GM19240 (cell line): ENCODE data around the gene DCAF6.

Experiments
- DNase-seq: peaks from one replicate; pipeline ENCODE4 v3.0.0; 2011; ENCODE audit warnings: low spot score; ENCODE audit not compliant: insufficient read length

Gene DCAF6

DNA sequence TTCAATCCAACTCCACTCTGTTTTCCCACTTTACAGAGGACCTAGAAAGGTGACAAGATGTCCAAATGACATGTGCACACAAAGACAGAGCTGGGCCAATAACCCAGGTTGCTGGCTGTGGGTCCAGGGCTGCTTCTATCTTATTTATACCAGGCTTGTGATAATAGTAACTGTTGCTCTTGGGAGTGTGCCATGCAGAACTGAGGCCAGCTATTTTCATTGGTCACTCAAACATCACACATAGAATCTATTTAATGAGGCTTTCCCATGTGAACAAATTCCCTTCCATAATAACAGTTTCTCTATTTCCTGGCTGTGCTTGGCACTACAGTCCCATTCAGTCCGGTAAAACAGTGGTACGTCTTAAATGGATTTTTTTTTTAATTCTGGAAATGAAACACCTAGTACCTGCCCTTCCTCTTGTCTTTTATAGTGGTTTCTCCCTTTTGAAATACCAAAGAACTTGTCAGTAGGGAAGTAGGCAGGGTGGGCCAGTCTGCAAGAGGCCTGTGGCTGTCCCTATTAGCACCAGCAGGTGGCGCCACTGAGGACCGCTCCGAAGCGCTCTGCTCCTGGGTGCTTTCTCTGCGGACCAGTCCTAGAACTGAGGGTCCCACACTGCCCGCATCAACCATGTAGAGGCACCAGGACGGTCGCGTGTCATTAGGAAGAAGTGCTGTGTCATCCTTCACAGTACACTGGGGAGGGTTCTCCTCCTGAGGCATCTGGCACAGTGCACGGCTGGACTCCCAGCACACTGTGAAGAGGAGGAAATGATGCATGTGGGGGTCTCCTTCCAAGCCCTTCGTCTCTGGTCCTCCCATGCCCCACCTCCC is 148.1 kb downstream of the DCAF6 start:
- DNase-seq = peak; percentile 45

DNA sequence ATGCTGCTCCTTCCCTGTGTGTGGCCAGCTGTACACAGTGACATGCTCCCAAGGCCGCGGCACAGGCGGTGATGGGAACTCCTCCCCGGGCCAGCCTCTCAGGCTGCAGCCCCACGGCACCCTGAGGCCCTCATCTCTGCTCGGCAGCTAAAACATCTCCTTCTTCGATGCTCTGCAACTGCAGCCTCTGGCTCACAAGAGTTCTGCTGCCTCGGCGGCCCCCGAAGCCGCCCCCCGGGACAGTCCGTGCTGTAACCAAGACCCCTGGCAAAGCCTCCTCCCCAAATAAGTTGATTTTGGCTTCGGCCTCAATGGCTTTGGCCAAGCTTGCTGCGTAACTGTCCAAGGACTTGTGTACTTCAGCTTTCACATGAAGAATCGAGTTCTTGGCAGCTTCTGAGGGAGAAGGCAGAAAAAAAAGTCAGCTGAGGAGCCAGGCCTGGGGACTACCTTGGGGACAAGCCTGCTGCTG is 149.0 kb downstream of the DCAF6 start:
- no peak for DNase-seq

DNA sequence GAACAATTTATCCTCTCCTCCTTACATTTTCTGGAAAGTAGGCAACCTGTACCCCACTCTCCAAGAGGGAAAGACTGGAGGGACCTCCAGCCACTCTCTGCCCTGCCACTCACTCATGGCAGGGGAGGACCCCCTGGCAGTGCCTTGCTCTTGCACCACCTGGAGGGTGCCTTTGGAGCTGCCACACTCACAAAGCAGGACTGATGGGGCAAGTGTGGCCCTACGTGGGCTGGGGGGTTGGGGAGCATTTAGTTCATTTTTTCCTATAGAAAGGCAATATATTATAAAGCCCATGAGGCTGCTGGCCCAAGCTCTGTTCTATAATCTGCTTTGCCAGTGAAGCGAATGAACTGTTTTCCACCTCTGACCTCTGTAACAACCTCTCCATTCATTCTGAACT is 150.0 kb downstream of the DCAF6 start:
- DNase-seq = no peak

DNA sequence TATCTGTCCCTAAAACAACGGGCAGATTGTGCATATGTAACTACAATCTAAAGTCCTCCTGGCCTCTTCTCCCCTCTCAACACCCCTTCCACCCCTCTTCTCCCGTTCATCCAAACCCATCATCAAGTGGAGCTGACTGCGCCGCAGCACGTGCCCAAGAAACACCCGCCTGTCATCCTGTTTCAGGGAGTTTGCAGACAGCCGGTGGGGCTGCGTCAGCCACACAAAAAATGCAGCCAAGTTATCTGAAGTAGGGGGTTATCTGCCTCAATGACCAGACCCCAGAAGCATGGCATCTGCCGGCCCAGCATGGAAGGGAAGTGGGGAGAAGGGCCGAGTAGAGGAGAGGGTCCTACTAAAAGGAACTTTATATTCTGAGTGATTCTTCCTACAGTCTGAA is 151.2 kb downstream of the DCAF6 start:
- DNase-seq = no peak

DNA sequence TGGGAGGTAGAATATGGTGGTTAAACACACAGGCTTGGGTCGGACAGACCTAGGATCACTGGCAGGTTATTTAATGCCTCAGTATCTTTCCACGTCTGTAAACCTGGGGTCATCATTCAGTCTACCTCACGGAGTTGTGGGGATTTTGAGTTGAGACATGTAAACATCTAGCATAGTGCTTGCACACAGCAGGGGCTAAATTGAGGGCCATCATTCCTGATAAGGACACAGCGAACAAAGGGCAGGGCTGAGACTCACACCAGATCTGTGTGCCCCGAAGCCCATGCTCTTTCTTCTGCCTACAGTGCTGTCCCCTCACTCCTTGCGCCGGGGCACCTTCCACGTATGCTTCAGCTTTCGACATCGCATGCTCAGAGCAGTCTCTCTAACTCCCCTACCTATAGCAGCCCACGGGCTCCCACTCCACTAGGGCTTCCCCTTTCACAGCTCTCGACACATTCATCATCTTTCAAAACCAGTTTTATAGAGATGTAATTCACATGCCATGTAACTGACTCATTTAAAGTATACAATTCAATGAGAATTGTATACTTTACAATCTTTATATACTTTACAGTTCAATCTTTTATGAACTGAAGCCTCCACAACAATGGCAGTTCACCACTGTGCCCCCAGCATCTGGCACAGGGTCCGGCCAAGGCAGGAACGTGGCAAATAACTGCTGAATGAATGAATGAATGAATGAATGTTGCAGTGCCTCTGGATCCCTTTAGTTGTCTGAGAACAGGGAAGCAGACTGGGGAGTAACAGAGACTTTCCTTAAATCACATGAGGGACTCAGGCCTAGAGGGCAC is 152.2 kb downstream of the DCAF6 start:
- DNase-seq = no peak

DNA sequence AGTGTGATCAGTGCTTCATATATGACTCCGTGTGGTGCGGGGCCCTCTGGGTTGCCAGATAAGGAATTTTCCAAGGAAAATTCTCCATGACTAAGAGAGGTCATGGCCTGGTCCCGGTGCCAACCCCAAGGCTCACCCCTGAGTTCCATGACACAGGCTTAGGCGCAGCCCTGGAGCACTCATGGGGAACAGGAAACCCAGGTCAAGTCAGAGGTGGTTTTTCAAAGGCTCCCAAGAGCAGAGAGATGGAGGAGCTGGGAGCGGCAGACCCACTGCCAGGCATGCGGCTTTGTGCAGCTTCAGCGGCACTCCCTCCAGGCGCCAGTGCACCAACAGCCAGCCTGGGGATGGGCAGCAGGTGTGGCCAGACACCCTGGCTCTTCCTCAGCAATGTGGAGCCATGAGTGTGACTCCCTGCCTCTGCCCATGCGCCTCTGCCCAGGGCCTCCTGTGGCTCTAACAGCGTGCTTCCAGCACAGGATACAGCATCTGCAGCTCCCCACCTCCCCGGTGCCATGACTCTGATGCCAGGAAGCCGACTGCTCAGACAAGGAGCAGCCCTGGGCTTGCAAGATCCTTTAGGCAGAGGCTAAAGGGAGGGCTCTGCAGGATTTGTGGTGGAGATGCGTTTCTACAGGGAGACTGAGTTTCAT is 153.0 kb downstream of the DCAF6 start:
- no peak for DNase-seq

DNA sequence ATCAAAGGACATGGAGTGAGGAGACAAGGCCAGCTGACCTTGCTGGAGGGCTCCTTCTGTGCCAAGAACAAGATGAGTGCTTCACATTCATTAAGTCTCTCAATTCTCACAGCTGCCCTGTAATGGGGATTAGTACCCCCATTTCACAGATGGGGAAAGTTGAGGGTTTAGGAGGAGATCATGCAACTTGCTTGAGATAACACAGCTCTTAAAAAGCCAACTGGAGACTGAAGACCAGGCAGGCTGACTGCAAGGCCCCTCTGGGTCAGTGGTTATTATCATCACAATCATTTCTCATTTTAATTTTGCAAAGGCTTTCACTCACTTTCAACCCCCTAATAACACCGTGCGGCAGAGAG is 153.5 kb downstream of the DCAF6 start:
- DNase-seq = no peak

DNA sequence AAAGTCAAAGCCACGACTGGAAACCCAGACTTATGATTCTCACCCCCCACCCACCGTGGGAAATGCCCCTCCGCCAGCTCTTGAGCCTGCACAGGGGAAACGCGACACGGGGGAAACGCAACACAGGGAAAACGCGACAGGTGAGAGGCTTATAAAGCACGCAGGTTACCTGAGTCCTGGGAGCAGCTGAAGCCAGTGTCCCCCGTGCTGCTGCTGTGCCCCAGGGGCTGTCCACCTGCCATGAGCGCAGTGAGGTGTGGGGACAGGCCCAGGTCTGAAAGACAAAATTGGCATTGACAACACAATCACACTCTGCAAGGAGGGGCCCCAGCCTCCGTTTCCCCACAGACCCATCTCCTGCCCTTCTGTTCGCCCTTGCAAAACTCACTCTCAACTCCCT is 153.9 kb downstream of the DCAF6 start:
- DNase-seq = no peak

DNA sequence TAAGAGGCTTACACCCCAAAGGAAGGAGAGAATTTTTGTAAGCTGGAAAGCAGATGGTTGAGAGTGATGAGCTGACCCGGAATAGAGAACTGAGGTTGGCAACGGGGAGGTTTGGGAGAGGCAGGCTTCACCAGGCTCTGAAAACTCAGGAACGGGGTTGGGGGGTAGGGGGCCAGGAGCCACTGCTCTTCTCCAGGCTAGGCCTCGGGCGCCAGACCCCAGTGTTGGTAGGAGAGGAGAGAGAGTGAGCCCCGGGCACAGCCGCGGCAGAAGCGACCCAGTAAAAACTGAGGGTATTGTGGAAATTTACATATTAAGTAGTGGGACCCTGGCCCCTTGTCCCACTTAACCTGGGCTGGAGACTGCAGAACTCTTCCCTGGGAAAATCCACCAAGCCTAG is 154.6 kb downstream of the DCAF6 start:
- no peak for DNase-seq

DNA sequence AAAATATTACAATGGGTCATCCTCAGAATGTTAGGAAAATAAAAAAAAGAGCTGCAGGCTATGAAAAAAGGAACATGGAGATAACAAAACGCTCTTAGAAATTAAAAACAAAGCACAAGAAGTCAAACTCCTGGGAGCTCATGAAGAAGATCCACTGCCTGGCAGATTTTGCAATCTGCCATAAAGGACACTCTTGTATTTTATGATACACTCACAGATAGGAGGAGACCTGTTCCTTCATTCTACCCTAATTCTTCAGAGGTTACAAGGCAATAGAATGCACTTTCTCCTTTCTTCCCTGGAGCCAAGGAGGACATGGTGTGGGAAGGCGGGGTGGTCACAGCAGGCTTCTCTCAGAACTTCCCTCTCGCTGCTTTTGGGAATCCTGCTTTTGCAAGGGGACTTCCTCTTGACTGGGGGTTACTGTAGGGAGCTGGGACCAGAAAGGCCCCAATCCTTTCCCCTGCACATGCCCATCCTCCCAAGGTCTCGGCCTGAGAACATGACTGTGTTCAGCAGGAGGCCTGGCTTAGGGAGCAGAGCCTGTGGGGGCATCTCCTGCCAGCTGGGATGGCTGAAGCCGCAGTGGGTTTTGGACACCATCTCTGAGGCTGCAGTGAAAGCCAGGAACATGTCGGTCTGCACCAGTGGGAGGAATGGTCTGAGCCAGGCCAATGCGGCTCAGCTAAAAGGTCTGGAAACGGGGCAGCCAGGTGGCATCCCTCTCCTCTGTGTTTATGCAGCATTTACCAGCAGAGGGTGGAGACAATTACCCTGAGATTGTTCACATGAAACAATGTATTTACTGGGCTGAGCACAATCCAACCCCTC is 155.5 kb downstream of the DCAF6 start:
- DNase-seq = no peak

DNA sequence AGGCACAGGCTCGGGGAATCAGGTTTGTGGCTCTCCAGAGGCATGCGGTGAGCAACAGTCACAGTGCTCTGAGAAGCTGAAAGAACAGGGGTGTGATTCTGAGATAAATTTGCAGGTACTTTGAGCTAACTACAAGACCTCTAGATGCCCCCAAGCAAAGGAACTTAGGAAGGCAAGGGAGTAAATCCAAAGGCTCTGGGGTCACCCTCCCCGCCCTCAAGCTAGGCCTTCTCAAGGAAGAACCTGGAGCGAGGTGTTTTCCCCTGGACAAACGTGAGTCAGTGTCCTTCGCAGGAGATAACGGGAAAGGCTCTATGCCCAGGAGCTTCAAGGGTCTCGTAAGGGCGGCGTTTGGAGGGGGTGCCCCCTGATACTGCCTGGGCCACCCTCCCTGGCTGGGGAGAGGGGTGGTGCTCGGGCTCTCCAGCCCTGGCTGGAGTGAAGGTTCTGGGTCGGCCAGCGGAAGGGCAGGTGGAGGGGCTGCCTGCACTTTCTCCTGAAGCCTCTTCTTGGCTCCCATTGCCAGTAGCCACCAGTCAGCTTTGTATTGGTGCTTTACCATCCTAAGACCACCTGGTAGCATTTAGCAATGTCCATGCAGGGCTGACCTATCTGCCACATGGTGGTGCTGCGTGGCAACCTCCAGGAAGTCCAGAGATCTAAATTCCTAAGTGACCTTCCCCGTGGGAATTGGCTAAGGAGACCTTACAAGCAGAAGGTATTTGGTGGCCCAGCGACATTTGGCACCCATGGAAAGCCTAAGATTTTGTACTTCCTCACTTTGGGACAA is 156.3 kb downstream of the DCAF6 start:
- DNase-seq = no peak

DNA sequence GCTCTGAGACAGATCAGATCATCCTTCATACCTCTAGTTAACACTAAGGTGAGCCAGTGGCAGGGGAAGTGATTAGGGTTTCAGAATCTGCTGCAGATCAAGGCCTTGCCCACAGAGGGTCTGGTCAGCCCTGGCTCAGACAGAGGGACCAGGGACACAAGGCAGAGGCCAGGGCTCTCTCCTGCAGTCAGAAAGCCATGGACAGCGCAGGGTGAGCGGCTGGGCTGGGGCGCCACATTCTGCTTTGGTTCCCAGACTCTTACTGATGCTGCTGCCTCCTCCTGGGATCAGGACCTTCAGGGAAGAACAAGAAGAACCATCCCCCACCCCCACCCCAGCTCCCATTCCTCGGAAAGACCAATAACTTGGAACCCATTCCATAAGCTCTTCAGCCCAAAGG is 157.1 kb downstream of the DCAF6 start:
- DNase-seq = no peak

DNA sequence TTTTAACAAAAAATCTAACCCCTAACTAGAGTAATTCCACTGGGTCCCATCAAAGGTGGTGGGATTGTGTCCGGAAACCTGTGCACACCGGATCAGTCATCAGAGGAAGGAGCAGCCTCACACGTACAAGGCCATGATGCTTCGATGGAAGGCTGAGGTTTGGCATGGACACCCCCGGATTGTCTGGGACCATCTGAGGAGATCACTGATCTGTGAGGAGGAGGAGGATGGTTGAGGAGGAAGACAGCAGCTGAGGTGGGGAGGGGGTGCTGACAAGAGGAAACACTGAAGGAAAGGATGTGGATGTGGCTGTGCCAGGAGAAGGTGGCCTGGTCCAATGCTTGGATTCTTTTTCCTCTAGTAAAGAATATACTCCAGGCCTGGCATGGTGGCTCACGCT is 159.0 kb downstream of the DCAF6 start:
- no peak for DNase-seq

DNA sequence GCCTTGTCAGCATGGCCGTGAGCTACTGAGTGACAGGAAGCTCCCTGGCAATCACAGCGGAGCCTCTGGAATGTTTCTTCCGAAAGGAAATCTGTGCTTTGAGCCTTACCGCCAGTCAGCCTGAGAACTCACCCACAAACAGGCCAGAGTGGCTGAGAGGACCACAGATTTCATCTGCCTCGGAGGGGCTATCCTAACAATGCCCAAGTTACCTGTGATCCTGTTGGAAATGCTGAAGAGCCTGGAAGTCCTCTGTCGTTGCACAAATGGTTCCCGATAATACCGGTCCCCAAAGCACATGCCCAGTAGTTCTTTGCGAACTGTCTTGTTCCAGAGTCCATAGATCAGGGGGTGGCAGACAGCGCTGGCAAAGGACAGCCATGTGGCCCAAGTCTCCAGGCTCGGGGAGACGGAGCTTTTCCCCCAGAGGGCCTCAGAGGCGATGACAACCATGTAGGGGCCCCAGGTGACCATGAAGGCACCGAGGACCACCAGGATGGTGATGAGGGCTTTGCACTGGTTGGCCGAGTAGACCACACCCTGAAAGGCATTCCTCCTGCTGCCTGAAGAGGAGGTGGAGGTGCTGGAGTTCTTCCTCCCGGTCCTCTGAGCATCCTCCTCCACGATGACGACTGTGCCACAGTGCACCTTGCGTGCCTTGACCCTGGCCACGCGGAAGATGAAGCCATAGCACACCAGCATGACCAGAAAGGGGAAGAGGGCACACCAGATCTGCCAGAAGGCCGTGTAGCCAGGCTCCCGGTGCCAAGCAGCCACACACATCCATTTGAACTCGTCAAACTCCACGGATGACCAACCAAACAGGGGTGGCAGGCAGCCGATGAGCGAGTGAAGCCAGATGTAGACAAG is 160.0 kb downstream of the DCAF6 start:
- DNase-seq = no peak

DNA sequence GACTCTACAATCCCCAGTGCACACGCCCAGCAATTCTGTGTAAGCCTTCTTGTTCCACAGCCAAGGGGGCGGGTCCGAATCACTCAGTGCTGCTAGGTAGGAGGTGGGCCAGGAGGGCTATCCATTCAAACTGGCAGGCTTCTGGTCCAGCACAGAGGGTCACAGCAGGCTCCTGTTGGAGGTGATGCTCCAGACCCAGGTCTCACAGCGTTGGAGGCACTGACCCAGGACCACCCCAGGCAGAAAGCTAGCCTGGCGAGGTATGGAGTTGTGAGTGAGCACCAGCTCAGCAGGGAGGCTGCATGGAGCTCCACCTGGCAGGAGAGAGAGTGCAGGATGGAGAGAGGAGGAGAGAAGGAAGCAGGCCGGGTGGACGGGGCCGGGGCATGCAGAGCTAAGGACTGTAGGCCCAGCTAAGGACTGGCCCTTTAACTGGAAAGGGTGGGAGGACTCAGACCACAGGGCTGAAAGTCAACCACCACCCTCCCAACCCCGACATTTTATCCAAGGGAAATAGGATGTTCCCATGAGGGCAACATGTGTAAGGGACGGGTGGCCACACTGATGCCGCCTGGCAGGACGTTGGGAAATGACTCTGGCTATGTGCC is 161.5 kb downstream of the DCAF6 start:
- DNase-seq = no peak

DNA sequence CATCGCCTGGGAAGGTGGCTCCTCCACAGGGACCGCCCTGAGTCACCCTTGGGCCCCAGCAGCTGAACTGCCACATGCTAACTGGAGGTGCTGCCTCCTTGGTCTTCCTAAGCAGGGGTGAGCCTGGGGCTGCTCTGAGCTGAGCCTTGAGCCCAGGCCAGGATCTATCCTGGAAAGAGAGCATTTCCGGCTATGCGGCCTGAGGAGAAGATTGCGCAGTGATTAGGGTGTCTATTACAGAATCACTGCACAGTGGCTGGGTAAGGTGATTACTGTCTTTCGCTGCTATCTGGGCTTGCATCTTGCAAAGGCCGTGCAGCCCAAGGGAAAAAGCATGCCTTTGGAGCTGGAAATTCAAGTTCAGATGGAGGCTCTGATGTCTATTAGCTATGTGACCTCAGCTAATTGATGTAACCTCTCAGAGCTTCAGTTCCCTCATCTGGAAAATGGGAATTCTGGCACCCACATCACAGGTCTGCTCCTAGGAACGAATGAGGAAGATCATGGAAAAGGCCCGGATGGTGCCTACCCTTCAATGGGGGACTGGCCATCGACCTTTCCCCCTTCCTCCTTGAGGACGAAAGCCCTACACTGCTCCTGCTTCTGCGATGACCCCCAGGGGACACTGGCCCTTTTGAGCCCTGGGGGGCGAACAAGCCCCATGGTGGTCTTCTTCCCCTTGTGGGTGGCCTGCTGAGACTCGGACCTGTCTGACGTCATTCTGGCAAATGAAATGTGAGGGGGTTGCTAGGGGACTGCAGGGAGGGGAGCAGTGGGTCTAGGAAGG is 162.2 kb downstream of the DCAF6 start:
- DNase-seq = no peak

DNA sequence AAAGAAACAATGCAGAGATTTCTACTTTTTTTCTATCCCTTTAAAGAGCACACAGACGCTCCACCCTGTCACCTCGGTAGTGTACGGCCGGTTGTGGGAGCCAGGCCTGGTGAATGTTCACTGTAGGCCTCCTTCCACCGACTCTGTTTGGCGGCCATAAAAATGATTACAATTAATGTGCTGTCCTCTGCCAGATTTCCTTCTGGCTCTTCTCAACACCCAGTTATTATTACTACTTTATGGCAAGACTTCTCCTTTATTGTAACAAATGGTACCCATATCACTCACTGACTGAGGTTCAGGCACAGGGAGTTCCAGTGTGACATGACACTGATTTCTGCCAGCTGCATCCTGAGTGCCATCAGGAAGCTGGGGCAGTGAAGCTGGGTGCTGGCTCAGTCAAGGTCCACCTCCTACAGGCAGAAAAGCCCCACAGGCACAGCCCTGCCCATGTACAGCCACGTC is 162.9 kb downstream of the DCAF6 start:
- DNase-seq = no peak

DNA sequence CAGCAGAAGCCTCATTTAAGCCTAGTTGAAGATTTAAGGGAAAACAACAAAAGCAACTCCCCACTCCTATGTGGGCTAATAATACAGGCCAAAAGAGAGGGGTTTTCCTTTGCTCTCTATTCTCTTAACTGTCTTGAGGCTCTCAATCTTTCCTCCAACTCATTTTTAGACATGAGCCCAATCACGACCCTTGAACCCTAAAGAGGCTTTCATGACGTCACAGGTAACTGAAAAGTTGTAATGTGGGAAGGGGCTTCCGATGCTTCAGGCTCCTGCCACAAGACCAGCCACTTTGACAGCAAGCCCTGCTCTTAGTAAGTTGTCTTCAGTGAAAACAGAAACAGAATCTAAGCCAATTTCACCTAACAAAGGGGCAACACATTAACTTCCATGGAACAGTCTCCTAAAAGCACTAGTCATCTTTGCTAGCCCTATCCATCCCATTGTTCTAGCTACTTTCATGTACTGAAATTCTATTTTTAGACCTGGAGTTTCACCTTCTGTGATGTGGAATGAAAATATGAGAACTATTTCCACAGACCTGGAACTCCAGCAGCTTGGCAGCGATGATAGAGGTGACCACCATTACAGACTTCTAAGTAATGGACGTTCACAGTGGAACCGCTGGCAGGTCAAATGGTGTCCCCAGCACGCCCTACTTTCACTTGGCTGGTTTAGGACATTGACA is 164.0 kb downstream of the DCAF6 start:
- DNase-seq = no peak
